Stimulated activated CD8-positive, alpha-beta memory T cell treated with anti-CD3 and anti-CD28 coated beads, Interleukin-4, amount 100 ng/mL, for 24 hours (primary cell): ENCODE data around the gene CLRN3.

Source experiments
- DNase-seq: peaks from one replicate; pipeline ENCODE4 v3.0.0-alpha.2; 2020; ENCODE audit warnings: low read depth

The CLRN3 gene

GRCh38 chr10:127899766-127900387 is 7.1 kb upstream of the CLRN3 start:
- DNase-seq = no peak

GRCh38 chr10:127897177-127897576 is 4.4 kb upstream of the CLRN3 start:
- no peak for DNase-seq

GRCh38 chr10:127896590-127896989 is 3.8 kb upstream of the CLRN3 start:
- DNase-seq = no peak

GRCh38 chr10:127894146-127894545 is 1.4 kb upstream of the CLRN3 start:
- no peak for DNase-seq

- DNase-seq = no peak
Observed at GRCh38 chr10:127890832-127891334, 1.9 kb downstream of the CLRN3 start.

- no peak for DNase-seq
Observed at GRCh38 chr10:127890216-127890615, 2.5 kb downstream of the CLRN3 start.

- no peak for DNase-seq
Observed at GRCh38 chr10:127889605-127890195, 3.0 kb downstream of the CLRN3 start.

GRCh38 chr10:127888521-127889312 is 4.0 kb downstream of the CLRN3 start:
- DNase-seq = no peak

GRCh38 chr10:127887541-127888415 is 5.0 kb downstream of the CLRN3 start:
- DNase-seq = no peak

GRCh38 chr10:127886371-127887051 is 6.2 kb downstream of the CLRN3 start:
- no peak for DNase-seq

GRCh38 chr10:127884501-127884900 is 8.2 kb downstream of the CLRN3 start:
- no peak for DNase-seq

GRCh38 chr10:127883516-127883915 is 9.2 kb downstream of the CLRN3 start:
- DNase-seq = no peak

GRCh38 chr10:127882801-127883459 is 9.8 kb downstream of the CLRN3 start:
- no peak for DNase-seq

GRCh38 chr10:127882391-127882790 is 10.3 kb downstream of the CLRN3 start:
- no peak for DNase-seq

GRCh38 chr10:127881262-127881661 is 11.5 kb downstream of the CLRN3 start:
- DNase-seq = no peak

GRCh38 chr10:127880557-127880956 is 12.2 kb downstream of the CLRN3 start:
- no peak for DNase-seq

- DNase-seq = no peak
Observed at GRCh38 chr10:127878475-127879055, 14.2 kb downstream of the CLRN3 start.

- no peak for DNase-seq
Observed at GRCh38 chr10:127877699-127878098, 15.0 kb downstream of the CLRN3 start.

- no peak for DNase-seq
Observed at GRCh38 chr10:127877116-127877515, 15.6 kb downstream of the CLRN3 start.

- no peak for DNase-seq
Observed at GRCh38 chr10:127875916-127876315, 16.8 kb downstream of the CLRN3 start.

GRCh38 chr10:127875449-127875765 is 17.3 kb downstream of the CLRN3 start:
- DNase-seq = no peak
